GM03348 (cell line): ENCODE results near the gene AGAP1.

Experiments used
- DNase-seq: peaks from one replicate; pipeline ENCODE4 v3.0.0; 2012; ENCODE audit warnings: low spot score

The AGAP1 gene

DNA sequence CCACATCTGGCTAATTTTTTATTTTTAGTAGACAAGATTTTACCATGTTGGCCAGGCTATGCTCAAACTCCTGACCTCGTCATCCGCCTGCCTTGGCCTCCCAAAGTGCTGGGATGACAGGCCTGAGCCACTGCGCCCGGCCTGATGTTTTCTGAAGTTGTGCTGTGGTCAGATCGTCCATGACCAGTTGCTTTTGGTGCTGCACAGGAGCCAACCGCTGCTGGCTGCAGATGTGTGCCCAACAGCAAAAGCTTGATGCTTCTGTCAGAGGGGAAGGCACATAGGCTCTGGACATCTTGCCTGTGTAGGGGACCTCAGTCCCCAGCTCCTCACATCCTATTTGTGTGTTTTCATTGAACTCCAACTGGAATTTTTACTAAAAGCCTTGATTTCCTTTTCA lies 218.3 kb downstream of the AGAP1 start:
- no peak for DNase-seq

- DNase-seq, result no peak
Observed at GRCh38 chr2:235713189-235713588, 219.3 kb downstream of the AGAP1 start.

GRCh38 chr2:235715601-235716000 lies 221.8 kb downstream of the AGAP1 start:
- DNase-seq, result no peak

DNA sequence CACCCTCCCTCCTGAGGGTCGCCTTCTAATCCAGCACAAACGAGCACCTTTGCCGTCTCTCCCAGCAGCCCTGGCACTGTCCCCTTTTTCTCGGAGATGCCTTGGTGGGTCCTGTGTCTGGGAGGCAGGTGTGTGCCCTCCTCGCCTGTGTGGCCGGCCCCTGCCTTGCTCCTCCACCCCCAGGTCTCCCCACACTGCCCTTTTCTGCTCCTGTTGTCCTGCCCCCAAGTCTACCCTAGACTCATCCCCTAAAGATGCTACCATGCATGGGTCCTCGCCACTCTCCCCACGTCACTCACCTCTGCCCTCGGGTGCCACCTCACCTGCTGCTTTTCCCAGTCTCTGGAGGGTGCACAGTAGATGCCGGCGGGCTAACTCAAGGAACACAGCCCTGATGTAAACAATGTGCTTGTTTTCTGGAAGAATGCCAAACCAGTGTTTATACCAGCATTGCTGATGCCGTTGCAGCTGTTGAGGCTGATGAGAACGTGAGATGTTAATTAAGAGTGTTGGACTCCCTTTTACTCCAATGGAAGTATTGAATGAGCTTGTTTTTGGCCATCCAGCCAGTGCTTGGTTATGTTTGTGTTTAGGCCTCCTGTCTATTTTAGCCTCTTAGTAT lies 223.1 kb downstream of the AGAP1 start:
- DNase-seq, result no peak

DNA sequence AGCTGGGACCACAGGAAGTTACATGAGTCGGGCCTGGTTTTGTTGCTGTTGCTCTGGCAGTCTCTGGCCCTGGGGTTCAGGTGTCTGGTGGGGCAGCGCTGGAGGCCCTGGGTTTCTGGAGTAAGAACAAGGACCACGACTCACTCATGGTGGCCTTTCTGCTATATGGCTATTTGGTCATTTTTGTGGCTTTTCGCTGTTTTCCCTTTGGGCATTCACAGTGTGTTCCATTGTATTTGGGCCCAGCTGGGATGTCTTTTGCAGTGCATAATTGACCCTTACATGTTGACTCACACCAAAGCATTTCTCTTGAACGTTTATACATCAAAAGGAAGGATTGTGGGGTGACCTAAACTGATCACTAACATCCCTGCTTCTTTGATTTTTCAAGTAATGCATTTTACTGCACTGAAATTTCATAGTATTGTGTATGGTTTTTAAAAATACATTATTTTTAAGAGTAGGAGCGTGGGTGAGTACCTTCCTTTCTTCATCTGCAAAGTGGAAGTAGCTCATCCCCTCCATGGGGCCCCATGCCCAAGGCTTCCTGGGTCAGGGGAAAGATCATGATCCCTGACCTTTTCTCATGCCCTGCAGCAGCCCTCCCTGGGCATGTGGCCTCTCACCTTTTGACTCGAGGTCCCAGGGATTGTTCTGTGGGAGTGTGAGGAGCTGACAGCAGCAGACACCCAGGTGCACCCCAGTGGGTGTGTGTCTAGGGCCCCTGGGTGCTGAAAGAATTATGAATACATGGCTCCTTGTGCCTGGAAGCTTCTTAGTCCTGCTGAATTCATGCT lies 225.5 kb downstream of the AGAP1 start:
- DNase-seq, result no peak

DNA sequence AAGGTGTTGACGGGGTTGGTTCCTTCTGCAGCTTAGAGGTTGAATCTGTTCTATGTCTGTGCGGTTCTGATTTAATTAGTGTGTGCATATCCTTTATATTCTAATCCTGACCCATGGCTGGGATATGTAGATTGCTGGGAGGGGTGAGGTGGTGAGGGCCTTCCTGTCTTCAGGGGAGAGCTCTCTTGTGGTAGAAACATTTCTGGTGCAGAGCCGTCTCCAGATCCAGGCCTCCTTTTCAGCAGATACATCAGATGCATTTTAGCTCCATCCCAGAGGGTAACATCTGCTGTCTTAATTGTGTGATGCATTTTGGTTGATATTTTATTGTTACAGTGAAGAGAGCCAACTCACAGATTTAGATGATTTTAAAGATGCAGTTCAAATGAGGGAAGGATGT lies 227.8 kb downstream of the AGAP1 start:
- no peak for DNase-seq

DNA sequence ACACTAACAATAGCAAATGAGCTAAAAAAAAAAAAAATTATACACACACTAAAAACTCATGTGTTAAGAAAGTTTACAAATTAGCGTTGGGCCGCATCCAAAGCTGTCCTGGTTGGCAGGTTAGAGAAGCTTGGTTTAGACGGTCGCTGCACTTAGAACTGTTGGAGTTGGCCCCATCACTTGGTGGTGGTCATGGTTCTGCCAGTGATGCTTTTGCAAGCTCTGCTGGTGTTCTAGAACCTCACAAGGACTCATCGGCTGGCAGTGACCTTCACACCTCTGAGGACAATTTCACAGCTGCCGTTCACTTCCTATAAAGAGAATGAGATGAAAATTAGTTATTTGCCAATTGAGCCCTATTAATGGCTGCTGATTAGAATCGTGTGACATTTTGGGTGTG lies 229.0 kb downstream of the AGAP1 start:
- DNase-seq, result no peak

DNA sequence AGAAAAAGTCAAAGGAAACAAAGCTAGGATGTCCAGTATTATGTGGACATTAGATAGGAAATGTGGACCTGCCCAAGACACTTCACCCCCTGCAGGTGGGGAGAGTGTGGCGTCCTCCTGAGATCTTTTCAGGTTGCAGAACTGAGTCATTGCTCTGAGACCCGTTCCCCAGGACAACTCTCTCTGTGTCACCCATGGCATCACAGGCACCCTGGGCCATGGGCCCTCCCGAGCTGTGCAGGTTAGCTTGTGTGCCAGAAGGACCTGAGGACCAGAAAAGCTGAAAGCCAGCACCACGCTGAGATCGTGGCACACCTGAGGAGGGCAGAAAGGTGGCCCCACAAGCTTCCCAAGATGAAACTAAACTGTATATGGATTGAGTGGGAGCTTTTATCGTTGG lies 229.5 kb downstream of the AGAP1 start:
- no peak for DNase-seq

DNA sequence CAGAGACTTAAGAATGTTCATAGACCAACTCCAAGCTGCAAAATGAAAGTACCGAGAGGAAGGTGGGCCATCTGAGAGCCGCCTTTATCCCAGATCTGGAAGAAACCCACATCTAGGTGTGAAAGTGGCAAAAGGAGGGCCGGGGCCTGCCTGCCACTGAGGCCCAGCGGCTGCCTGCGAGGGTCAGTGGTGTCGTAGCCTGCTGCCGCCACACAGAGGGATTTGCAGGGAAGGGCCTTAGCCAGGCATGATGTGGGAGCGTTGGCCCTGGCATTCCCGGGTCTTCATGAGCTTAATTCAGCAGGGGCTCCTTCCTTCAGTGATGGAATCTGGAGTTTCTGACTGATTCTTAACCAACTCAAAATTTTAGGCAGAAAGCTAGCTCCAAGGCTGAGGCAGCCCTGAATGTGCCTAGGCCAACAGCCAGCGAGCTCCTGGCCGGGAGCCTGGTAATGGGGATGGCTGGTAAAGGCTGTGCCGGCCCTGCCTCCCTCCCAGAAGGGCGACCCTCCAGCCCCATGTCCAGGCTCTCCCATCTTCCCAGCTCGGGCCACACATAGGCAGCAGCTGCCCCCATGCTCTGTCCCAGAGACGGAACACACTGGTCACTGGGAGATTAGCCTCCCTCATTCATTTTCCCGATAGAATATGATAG lies 230.1 kb downstream of the AGAP1 start:
- DNase-seq, result no peak

DNA sequence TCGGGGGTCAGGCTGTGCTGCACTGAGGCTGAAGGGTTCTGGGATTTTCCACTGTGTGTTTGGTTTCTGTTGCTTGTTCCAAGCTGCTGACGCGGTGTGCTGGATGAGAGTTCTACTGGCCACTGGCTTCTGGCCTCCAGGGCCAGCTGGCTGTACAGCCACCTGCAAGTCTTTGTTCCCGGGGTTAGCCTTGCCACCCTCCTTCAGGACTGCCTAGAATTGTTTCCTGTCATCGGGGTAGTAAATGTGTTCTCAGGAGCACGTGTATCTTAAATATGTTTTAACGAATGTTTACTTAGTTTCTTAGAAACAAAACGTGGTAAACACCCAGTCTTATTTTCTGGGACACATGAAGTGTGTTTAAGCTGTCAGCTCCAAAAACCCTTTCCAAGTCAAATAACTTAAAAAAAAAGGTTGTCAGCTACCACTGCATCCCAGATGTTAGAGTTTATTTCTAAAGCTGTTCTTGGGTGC lies 231.2 kb downstream of the AGAP1 start:
- DNase-seq, result no peak

DNA sequence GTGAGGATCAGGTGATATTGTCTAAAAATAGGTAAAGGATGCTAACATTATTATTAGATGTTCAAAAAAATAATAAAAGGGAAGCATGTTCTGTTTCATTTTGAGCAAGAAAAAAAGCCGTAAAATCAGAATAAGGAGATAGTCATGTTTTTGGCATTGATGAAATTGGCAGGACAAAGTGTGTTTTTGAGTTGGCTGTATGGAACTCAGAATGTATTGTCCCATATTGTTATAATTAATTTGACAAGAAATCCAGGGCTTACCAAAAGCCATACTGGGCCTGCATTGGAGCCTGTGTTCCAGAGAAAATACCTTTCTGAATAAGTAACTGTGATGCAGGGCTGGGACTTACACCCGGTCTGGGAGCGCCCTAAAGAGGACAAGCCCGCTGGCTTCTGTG lies 232.0 kb downstream of the AGAP1 start:
- no peak for DNase-seq

GRCh38 chr2:235726554-235726953 lies 232.7 kb downstream of the AGAP1 start:
- no peak for DNase-seq

- peak; percentile 36 for DNase-seq
Observed at GRCh38 chr2:235727174-235727573, 233.3 kb downstream of the AGAP1 start.

DNA sequence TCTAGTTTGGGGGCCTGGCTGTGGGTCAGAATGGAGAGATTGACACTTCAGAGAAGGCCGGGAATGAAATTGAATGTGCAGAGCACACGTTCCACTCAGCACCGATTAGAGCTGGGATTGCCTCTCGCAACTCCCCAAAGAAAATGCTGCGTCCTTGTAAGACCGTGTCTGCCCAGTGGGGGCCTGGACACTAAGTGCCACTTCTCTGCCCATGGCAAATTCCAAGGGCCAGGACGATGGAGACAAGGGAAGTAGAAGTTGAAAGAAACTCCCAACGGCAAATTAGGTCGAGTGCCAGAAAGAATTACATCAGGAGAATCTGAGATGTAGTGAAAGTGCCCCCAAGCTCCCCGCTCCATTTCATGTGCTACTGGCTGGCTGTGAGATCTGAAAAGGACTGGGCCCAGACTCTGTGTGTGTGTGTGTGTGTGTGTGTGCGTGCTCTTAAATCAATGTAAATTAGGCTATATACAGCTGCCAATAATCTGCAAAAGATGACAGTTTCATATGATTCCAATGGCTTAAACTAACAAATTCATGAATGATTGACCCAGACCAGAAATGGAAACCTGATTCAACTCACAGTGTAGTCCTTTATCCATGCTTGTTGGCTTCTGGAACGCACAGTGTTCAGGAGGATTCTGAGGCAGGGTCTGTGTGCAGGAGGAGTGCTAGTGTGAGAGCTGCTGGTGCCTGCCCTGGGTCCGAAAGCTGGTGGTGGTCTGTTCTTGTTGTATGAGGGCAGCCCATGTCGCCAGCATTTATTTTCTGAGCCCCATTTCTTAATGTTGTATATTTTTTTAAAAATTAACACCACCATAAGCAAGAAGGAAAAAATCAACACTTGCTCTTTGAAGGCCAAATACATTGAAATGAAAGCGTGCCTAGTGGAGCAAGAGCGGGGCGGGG lies 234.3 kb downstream of the AGAP1 start:
- DNase-seq, result no peak

DNA sequence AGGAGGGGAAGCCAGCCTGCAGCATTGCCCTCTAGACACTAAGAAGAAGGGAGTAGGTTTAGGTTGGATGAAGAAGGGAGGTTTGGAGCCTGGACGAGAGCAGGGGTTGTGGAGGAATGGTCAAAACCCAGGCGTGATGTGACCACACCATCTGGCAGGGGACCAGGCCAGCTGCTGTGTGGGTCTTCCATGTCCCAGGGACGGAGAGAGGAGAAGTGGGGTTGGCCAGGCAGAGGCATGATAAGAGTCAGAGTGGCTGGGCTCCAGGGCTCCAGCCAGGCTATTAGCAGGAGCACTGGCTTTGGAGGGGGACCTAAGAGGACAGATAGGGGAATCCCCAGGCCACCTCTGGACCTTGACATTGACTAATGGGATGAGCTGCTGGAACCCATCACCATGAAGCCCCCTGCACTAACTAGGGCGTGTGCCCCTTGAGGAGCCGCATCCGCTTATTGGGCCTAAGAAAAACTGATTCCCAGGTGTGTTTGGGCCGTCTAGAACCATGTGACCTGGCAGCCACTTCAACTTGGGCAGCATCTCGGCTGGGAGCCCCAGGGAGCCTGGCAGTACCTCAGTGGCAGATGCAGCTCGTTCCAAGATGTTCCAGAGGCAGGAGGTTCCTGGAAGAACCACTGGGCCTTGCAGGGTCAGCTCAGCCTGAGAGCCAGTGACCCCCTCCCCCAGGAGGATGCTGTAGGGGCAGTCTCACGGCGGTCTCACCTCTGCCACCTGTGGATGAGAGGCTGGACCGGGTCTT lies 235.1 kb downstream of the AGAP1 start:
- DNase-seq, result no peak

DNA sequence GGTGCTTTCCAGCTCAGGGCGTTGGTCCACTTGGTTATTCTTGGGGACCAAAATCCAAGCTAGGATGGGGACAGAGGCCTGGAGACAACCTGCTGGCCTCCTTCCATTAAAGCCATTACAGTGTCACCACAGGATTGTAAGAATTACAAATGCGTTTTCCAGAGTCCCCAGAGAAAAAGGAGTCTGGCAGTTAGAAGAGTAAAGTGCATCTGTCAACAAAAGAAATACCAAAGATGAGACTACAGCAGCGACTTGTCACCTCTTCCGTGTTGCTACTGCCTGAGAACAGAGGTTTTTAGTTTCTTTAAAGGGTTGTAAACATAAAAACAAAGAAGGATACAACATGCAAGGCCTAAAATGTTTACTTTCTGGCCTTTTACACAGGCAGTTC lies 235.7 kb downstream of the AGAP1 start:
- DNase-seq, result no peak

GRCh38 chr2:235730115-235730514 lies 236.3 kb downstream of the AGAP1 start:
- no peak for DNase-seq

- DNase-seq, result no peak
Observed at GRCh38 chr2:235733761-235734160, 239.9 kb downstream of the AGAP1 start.

- no peak for DNase-seq
Observed at GRCh38 chr2:235734168-235734567, 240.3 kb downstream of the AGAP1 start.

- peak; percentile 29 for DNase-seq
Observed at GRCh38 chr2:235734688-235735231, 240.9 kb downstream of the AGAP1 start.

DNA sequence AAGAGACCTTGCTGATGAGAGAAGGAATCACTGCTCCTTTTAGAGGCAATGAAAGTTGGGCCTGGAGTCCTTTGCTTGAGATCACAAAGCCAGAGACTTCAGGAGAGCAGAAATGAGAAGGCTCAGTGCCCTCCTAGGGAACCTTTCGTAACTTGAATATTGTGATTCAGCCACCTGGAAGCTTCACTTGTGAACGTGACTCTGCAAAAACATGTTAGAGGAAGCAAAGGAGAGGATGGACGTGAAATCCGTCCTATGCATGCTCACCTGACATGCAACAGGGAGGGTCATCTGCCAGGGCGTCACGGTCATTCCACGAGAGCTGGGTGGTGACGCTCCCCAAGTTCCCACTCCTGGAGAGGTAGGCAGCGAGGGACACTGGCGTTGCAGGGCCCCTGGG lies 243.6 kb downstream of the AGAP1 start:
- no peak for DNase-seq
